HG03025 (cell line): ENCODE measurements around the gene HNF1B.
"Not testable (repeated sequence)": the region's sequence is repeated elsewhere in the genome, so short reads cannot be mapped to it uniquely, and the experiment has no call there.

Experiments used
- ATAC-seq: cut with Tn5 transposase; IDR thresholded peaks from one replicate; pipeline ENCODE4 v1.9.1; 2021; ENCODE audit warnings: mild to moderate bottlenecking, moderate library complexity; ENCODE audit not compliant: unreplicated experiment, low FRiP score

The HNF1B gene

DNA sequence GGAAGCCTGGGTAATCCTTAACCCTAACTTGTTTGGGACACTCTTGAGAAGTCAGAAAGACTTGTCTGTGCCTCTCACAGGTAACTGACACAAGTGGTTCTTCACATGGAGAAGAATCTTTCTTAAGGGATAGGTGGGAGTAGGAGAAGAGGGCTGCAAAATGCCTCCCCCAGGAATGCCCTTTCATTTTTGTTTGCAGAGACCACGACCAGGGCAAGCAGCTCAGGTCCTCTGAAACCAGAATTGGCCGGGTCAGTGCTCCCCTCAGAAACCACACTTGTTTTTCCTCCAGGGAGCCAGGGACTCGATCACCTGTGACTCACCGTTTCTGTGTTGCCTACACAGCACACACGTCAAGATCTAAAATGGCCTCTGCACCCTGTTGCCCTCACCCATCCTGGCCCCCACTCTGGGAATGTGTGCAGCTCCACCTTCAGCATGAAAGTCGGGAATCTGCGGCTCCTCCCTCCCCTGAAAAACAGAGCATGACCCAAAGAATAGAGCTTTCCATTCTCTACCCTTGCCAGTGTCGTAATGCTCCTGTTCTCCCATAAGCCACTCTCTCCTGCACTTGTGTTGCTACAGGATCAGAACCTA is 36.1 kb downstream of the HNF1B start:
- ATAC-seq = no peak

DNA sequence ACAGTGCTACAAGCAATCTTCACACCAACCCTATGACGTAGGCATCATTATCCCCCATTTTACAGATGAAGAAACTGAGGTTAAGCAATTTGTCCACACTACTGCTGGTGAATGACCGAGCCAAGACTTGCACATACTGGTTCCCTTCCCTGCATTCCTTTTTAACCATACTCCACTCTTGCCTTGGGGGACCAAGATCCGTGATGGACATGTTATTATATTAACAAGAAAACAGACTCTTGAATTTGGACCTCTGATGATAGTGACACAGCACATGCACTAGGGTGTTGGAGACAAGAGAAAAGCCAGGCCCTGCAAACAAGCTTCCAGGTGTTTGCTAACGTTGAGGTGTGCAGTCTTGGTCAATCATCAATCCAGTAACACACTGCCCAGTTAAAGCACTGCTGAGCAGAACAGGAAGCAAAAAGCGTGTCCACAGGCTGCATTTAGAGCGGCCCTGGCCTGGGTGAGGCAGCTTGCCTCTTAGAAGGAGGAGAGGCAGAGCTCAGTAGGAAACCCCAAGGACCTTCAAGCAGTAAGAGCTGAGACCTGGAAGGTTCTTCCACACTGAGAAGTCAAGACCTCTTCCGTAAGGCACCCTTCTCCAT is 36.7 kb downstream of the HNF1B start:
- ATAC-seq = no peak

GRCh38 chr17:37706446-37706845 is 38.4 kb downstream of the HNF1B start:
- ATAC-seq = no peak

GRCh38 chr17:37702598-37702997 is 42.3 kb downstream of the HNF1B start:
- ATAC-seq = no peak

DNA sequence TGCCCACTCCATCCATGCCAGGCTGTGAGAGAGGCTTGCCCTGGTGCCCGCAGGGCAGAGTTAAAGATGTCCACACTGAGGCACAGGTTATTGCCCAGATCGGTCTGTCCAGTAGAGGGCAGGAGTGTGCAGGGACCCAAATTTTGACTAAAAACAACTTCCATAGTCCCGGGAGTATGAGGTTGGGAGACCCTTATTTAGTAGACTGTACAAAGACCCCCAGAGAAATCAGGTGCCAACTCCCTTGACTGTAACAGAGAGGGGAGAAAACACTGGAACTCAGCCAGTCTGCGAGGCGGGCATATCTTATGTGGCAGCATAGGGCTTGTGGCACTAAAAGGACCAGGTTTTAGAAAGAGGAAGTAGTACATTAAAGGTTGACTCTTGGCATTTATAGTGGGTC is 43.4 kb downstream of the HNF1B start:
- no peak for ATAC-seq

DNA sequence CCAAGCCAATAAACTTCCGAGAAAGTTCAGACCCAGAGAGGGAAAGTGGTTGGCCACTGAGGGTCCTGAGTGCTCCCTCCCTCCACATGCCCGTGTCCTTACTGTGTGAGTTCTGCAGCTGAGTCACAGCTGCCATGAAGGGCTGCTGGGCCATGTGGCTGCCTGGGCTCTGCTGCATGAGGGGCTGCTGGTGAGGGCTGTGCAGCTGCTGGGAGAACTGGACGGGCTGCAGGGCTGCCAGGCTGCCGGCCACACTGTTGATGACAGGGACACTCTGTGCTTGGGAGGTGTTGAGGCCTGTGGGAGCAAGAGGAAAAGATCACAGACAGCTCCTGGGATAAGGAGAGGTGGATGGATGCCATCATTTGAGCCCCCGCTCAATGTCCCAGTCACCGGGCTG is 44.0 kb downstream of the HNF1B start:
- no peak for ATAC-seq

- no peak for ATAC-seq
These were observed 45.4 kb downstream of the HNF1B start for GRCh38 chr17:37699285-37699973.

GRCh38 chr17:37698911-37699255 is 46.0 kb downstream of the HNF1B start:
- ATAC-seq = no peak

DNA sequence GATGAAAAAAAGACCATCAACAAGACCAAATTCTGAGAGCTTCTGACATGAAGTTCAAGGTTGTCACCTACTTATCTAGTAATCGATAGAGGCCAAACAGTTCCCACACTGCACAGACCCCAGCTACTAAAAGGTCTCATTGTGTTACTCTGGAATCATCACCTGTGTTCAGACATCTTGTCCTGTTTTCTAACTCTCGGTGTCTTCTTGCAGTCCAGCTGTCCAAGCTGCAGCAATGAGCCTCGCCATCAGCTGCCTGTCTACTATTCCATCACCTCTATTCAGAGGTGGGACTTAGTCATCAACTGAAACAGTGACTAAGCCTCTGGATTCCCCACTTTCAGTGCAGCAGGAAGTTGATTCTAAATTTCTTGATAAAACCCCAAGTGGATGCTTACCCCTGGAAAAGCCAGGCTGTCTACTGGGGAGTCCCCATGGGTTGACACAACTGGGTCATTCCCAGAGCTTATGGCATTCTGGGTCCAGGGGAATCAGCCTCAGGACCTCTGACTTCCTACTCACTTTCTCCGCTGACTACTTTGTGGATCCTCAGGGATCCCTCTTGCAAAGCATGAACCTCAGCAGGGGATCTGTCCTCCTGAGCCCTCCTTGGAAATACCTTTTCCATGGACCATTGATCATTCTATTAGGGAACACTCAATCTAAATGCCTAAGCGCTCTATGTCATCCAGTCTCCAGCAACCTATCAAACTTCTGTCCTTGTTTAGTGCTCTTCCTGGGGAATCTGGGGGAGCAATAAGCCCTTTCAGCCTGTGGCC is 46.5 kb downstream of the HNF1B start:
- ATAC-seq = no peak

- ATAC-seq = no peak
These were observed 47.5 kb downstream of the HNF1B start for GRCh38 chr17:37697381-37697780.

DNA sequence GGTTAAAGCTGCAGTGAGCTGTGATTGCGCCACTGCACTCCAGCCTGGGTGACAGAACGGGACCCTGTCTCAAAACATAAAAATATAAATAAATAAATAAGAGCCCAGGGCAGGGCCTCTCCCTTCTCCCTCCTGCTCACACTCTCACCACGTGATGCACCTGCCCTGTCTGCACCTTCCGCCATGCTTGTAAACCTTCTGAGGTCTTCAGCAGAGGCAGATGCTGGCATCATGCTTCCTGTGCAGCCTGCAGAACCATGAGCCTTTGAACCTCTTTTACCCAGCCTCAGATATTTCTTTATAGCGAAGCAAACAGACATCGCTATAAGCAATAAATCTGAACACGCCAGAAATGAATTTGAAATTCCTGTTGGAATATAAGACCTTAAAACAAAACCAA is 48.5 kb downstream of the HNF1B start:
- ATAC-seq = no peak

GRCh38 chr17:37695726-37696125 is 49.1 kb downstream of the HNF1B start:
- ATAC-seq = no peak

DNA sequence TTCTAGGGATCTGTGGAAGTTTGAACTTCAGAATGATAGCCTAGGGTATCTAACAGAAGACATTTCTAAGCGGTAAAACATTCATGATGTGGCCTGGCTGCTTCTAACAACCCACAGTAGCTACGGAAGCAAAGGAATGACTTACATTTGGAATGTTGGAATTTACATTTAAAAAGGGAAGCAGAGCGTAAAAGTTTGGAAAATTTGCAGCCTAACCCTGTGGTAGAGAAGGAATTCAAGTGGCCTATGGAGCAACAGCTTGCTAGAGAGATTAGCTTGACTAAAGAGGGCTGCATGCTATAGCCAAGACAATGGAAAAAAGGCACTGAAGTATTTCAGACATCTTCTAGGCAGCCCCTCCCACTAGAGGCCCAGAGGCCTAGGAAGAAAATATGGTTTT is 50.1 kb downstream of the HNF1B start:
- ATAC-seq = no peak

GRCh38 chr17:37693328-37693727 is 51.5 kb downstream of the HNF1B start:
- ATAC-seq = no peak

GRCh38 chr17:37691807-37692206 is 53.1 kb downstream of the HNF1B start:
- ATAC-seq = no peak

DNA sequence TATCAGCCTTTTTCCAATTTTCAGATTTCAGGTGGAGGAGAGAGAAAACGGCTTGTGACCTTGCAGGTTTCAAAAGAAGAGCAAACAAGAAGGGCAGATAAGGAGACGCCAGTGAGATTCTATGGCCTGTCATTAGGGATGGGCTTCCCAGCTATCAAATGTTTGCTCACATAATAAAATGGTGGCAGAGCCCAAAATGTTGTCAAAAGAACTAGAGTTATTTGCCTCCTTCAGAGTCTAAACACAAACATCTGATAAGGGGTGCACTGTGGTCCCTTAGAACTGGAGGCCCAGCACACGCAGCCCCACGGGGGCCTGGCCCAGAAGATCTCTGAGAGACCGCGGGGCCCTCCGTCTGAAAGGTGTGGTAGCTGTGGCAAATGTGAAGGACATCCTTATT is 55.5 kb downstream of the HNF1B start:
- ATAC-seq = no peak

GRCh38 chr17:37683454-37683984 is 61.3 kb downstream of the HNF1B start:
- ATAC-seq = no peak

- no peak for ATAC-seq
These were observed 62.9 kb downstream of the HNF1B start for GRCh38 chr17:37682007-37682406.

GRCh38 chr17:37679995-37680394 is 64.9 kb downstream of the HNF1B start:
- ATAC-seq = not testable (repeated sequence)

DNA sequence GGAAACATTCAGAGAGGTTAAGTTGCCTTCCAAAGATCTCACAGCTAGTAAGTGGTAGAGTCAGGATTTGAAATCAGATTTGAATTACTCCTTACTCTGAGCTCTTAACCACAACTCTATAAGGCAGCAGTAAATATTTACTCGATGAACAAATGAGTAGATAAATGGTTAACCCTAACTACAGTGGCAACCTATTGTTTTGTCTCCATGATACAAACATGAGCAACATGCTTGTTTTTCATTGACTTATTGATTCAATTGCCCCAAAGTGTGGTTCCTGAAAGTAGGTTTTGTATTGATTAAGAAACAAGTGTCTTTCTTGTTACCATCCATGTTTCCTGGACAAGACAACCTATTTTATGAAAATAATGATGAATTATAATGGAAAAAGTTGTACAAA is 66.8 kb downstream of the HNF1B start:
- no peak for ATAC-seq

DNA sequence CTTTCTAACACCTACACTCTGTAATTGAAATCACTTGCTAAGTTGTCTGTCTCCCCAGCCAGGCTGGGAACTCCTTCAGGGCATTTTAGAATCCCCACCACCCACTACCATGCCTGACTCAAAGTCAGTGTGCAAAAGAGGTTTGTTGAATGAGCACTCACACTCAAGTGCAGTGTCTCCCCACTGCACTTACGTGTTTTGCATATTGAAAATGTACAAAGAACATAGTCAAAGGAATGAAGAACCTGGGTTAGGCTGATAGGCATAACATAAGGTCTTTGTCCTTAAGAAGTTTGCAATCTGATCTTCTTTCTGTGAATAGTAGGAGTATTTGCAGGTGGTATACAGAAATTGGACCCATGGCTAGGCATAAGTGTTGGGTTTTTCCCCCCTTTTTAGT is 67.8 kb downstream of the HNF1B start:
- ATAC-seq = no peak
